ENCODE data around the gene CASP8. TPM values are rescaled to one million over a fixed set of nuclear protein-coding genes. Genes with fewer than 3 reads are reported as not detected.

Gene CASP8
- total and polyA plus RNA-seq, 2 of the 8 experiments (the other 6 are each of a cell fraction or from before 2014, with no cell fraction given), result 2.3 to 3.6 TPM

DNA sequence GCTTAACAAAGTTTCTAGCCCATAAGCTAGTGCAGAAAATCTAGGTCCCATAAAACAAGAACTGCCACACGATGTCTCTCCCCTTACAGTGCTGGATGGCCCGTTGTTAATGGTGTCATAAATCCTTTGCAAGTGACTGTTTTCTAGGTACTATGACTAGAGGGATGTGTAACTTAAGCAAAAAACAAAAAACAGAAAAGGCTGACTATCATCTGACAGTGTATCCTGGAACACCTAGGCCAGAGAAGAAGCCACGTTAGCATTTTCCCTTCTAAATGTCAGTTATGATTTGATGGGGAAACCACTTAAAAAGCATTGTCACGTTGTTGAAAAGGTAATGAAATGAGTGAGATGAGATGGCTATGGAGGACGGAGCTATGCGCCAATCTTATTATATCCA lies 2.4 kb downstream of the CASP8 start:
- H3K4me1 ChIP-seq (replicated peaks in 1 of 4; ENCODE audit: control insufficient read depth in 3 of 4, insufficient read depth in 4 of 4, low read length in 3 of 4), result peaks cover 0 to 6% (median 5%) of the 10 kb centered on the region in 4 experiments; a peak in 6 of 7 replicates
- H3K18ac ChIP-seq (ENCODE audit: extremely low read depth, low read length), result no peak overlapping the region
- H3K36me3 ChIP-seq (ENCODE audit: control insufficient read depth in 2 of 4, insufficient read depth in 4 of 4, low read length in 3 of 4), result no peaks in the 10 kb centered on the region
- H3K14ac ChIP-seq (ENCODE audit: insufficient read length), result no peak overlapping the region
- H4K20me1 ChIP-seq (replicated peaks in 1 of 2; ENCODE audit: control insufficient read depth in 1 of 2, insufficient read depth in 2 of 2, low read length in 2 of 2), result no peaks in the 10 kb centered on the region
- H3K4me3 ChIP-seq (ENCODE audit: extremely low read depth in 1 of 4, insufficient read depth in 2 of 4, low read depth in 3 of 4, low read length in 4 of 4), result no peak overlapping the region
- H2AK5ac ChIP-seq (ENCODE audit: low read depth, low read length), result no peak overlapping the region
- no peak overlapping the region for H3K23ac ChIP-seq (ENCODE audit: insufficient read length)
- no peak overlapping the region for H2BK12ac ChIP-seq (ENCODE audit: low read depth, low read length)
- H2BK15ac ChIP-seq (ENCODE audit: low read length), result no peak overlapping the region
- no peaks in the 10 kb centered on the region for H3K23me2 ChIP-seq (ENCODE audit: low read depth, low read length)
- no peaks in the 10 kb centered on the region for H3K27me3 ChIP-seq (replicated peaks in 1 of 4; ENCODE audit: control insufficient read depth in 3 of 4, extremely low read depth in 1 of 4, insufficient read depth in 3 of 4, low read length in 3 of 4)
- no peak overlapping the region for H2AFZ ChIP-seq (ENCODE audit: low read length)
- DNase-seq (ENCODE audit: low read depth in 1 of 2, low spot score in 2 of 2) (no peak), FAIRE-seq (no peak)
- H2BK120ac ChIP-seq (replicated peaks; ENCODE audit: low read depth, low read length), result no peak overlapping the region
- no peak overlapping the region for H4K8ac ChIP-seq (ENCODE audit: extremely low read depth, insufficient read depth, low read length)
- H2BK20ac ChIP-seq (ENCODE audit: low read length), result no peak overlapping the region
- no peaks in the 10 kb centered on the region for H3K9me3 ChIP-seq (ENCODE audit: insufficient read depth in 2 of 2, low read depth in 1 of 2, low read length in 1 of 2)
- H3K4ac ChIP-seq (replicated peaks; ENCODE audit: insufficient read length, low read depth, low read length), result no peak overlapping the region
- no peak overlapping the region for H4K91ac ChIP-seq (replicated peaks; ENCODE audit: insufficient read length, low read length)
- no peak overlapping the region for H4K5ac ChIP-seq (ENCODE audit: insufficient read length, low read depth, low read length)
- H3K56ac ChIP-seq (replicated peaks; ENCODE audit: insufficient read length, low read depth, low read length), result no peak overlapping the region
- POLR2A ChIA-PET (ENCODE audit: partially characterized antibody), result no interaction called here
- WGBS, 2 experiments (ENCODE audit: extremely low coverage in 1 of 2, insufficient coverage in 1 of 2, insufficient read length in 1 of 2, insufficient replicate concordance in 2 of 2, low coverage in 1 of 2, low lambda C conversion rate in 2 of 2, missing lambda C conversion rate in 1 of 2), result 87% methylated on average over 6 of the region's 6 CpGs; no CpG with 5 or more reads in 1 of the 2 experiments
- H2BK5ac ChIP-seq (ENCODE audit: low read depth, low read length), result no peak overlapping the region
- H3K27ac ChIP-seq (ENCODE audit: low read depth, low read length), result no peak overlapping the region
- H3K79me1 ChIP-seq (ENCODE audit: low read depth, low read length), result no peaks in the 10 kb centered on the region
- CTCF ChIA-PET (ENCODE audit: partially characterized antibody), result interaction anchor here (0.9 to 2.0 kb wide), 2 partner anchors 31 to 101 kb away, joined by 3 to 5 read pairs; no protein-coding TSS in a partner anchor
- H3K4me2 ChIP-seq (ENCODE audit: insufficient read depth in 1 of 2, low read depth in 2 of 2, low read length in 2 of 2), result no peak overlapping the region
- H3K9ac ChIP-seq (replicated peaks in 1 of 4; ENCODE audit: extremely low read depth in 1 of 4, low read depth in 3 of 4, low read length in 3 of 4), result no peak overlapping the region
- H3K79me2 ChIP-seq (ENCODE audit: control insufficient read depth in 1 of 2, insufficient read depth in 2 of 2, low read length in 2 of 2), result no peaks in the 10 kb centered on the region
- TF ChIP-seq SIX5 (IDR thresholded peaks at IDR 0.05; ENCODE audit: low read depth, low read length) (no peak), JUND (IDR thresholded peaks at IDR 0.05; ENCODE audit: low read length) (no peak), BCL11A (IDR thresholded peaks at IDR 0.05; ENCODE audit: low read depth in 2 of 2, low read length in 2 of 2) (no peak), POLR2AphosphoS5 (IDR thresholded peaks at IDR 0.05; ENCODE audit: low read depth, low read length) (no peak), TCF12 (IDR thresholded peaks at IDR 0.05; ENCODE audit: low read depth, low read length) (no peak), SAP30 (IDR thresholded peaks at IDR 0.05; ENCODE audit: insufficient read depth, insufficient replicate concordance, low read length) (no peak), TAF7 (optimal IDR thresholded peaks at IDR 0.05; ENCODE audit: borderline replicate concordance, low read depth, low read length) (no peak), NRF1 (IDR thresholded peaks at IDR 0.05; ENCODE audit: low read depth, low read length) (no peak), HDAC6 (IDR thresholded peaks at IDR 0.05; ENCODE audit: low read depth, low read length) (no peak), FOSL1 (IDR thresholded peaks at IDR 0.05; ENCODE audit: insufficient read depth, low read depth, low read length) (no peak)
- TF ChIP-seq, protein P1, sequence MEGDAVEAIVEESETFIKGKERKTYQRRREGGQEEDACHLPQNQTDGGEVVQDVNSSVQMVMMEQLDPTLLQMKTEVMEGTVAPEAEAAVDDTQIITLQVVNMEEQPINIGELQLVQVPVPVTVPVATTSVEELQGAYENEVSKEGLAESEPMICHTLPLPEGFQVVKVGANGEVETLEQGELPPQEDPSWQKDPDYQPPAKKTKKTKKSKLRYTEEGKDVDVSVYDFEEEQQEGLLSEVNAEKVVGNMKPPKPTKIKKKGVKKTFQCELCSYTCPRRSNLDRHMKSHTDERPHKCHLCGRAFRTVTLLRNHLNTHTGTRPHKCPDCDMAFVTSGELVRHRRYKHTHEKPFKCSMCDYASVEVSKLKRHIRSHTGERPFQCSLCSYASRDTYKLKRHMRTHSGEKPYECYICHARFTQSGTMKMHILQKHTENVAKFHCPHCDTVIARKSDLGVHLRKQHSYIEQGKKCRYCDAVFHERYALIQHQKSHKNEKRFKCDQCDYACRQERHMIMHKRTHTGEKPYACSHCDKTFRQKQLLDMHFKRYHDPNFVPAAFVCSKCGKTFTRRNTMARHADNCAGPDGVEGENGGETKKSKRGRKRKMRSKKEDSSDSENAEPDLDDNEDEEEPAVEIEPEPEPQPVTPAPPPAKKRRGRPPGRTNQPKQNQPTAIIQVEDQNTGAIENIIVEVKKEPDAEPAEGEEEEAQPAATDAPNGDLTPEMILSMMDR (IDR thresholded peaks at IDR 0.05; ENCODE audit: control extremely low read depth in 1 of 3, insufficient read depth in 1 of 3, low read depth in 1 of 3, low read length in 3 of 3), result no peak
- TF ChIP-seq, protein P2, sequence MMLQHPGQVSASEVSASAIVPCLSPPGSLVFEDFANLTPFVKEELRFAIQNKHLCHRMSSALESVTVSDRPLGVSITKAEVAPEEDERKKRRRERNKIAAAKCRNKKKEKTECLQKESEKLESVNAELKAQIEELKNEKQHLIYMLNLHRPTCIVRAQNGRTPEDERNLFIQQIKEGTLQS (IDR thresholded peaks at IDR 0.05; ENCODE audit: insufficient read depth, low read depth, low read length), result no peak
